Activated T-cell treated with anti-CD3 and anti-CD28 coated beads for 24 hours (primary cell): ENCODE data around the gene HMG20A.

Source experiments
- DNase-seq: peaks from one replicate; pipeline ENCODE4 v3.0.0-alpha.2; 2020; ENCODE audit warnings: low read depth

The HMG20A gene

GRCh38 chr15:77521206-77521605, 100.5 kb downstream of the HMG20A start:
- DNase-seq: no peak

GRCh38 chr15:77525400-77525811, 104.7 kb downstream of the HMG20A start:
- DNase-seq: no peak

GRCh38 chr15:77525907-77526594, 105.4 kb downstream of the HMG20A start:
- no peak for DNase-seq

- DNase-seq: no peak
These were observed 106.0 kb downstream of the HMG20A start for GRCh38 chr15:77526595-77527163.

GRCh38 chr15:77527164-77527778, 106.6 kb downstream of the HMG20A start:
- DNase-seq: no peak

GRCh38 chr15:77527831-77528231, 107.1 kb downstream of the HMG20A start:
- no peak for DNase-seq

GRCh38 chr15:77528290-77528967, 107.7 kb downstream of the HMG20A start:
- no peak for DNase-seq

- no peak for DNase-seq
These were observed 108.3 kb downstream of the HMG20A start for GRCh38 chr15:77528968-77529319.

- no peak for DNase-seq
These were observed 108.9 kb downstream of the HMG20A start for GRCh38 chr15:77529394-77530159.

- no peak for DNase-seq
These were observed 109.9 kb downstream of the HMG20A start for GRCh38 chr15:77530576-77530975.

- no peak for DNase-seq
These were observed 110.7 kb downstream of the HMG20A start for GRCh38 chr15:77531191-77532000.

GRCh38 chr15:77532067-77532710, 111.5 kb downstream of the HMG20A start:
- DNase-seq: no peak

- no peak for DNase-seq
These were observed 112.2 kb downstream of the HMG20A start for GRCh38 chr15:77532846-77533245.

- DNase-seq: no peak
These were observed 113.1 kb downstream of the HMG20A start for GRCh38 chr15:77533578-77534430.
